A204.1 (cell line): ENCODE data around the gene KRCC1.
A peak's percentile ranks its signal among the peaks of the same experiment; 100 is the strongest.
"Not testable (repeated sequence)": the region's sequence is repeated elsewhere in the genome, so short reads cannot be mapped to it uniquely, and the experiment has no call there.

ENCODE experiments used
- FAIRE-seq: peaks from 2 replicates; lab custom pipeline; 2012; peaks lifted over from hg19 to GRCh38; lab: Jason Lieb, UNC

Gene KRCC1

DNA sequence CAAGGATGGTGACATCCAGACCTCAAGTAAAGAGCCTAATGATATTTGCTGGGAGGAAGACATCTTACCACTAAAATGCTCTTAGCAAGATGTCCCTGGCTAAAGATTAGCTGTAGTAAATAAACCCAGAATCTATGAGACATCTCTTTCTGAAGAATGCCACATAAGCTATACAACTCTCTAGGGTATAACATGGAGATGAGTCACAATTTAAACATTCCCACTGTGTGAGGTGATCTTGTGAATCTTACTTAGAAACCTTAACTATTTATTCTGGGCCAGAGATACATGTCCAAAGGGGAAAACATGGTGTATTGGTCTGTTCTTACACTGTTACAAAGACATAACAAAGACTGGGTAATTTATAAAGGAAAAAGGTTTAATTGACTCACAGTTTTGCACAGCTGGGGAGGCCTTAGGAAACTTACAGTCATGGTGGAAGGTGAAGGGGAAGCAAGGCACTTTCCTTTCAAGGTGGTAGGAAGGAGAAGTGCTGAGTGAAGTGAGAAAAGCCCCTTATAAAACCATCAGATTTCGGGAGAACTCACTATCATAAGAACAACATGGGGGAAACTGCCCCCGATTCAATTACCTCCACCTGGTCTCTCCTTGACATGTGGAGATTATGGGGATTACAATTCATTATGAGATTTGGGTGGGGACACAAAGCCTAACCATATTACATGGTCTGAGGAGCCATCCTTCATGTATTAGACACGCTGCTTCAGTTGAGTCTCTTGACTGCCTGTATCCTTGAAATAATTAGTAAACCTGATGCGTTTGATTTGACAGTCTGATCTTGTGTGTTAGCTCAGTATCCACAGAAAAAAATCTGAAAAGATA is 17.1 kb downstream of the KRCC1 start:
- no peak for FAIRE-seq

DNA sequence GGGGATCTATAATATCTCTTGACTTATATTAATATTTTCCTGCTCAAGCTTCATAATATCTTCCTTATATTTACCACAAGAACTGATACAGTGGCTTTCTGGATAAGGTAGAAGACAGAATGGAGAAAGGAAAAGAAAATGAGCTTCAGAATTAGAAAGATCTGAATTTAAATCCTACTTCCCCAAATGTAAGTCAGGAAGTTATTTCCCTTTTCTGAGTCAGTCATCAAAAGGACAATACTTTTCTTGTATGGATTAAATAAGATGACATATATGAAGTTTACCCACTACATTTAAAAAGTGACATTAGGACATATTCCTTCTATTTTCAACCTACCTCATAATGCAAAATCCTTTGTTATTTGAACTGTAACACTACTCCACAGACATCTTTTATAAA is 19.0 kb downstream of the KRCC1 start:
- no peak for FAIRE-seq

DNA sequence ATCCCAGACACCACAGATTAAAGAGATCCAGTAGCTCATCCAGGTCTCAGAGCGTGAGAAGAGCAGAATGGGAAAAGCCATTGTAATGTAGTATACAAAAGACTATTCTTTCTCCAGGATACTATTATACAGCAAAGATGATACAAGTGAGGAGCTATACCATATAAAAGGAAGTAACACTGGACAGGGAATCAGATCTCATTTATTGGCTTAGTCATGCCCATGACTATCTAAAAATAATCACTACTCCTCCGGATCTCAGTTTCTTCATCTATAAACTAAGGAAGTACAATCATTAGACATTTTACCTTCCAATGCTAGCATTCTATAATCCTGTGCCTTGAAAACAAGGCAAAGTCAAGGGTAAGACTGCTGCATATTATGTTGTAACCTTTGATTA is 19.4 kb downstream of the KRCC1 start:
- no peak for FAIRE-seq

DNA sequence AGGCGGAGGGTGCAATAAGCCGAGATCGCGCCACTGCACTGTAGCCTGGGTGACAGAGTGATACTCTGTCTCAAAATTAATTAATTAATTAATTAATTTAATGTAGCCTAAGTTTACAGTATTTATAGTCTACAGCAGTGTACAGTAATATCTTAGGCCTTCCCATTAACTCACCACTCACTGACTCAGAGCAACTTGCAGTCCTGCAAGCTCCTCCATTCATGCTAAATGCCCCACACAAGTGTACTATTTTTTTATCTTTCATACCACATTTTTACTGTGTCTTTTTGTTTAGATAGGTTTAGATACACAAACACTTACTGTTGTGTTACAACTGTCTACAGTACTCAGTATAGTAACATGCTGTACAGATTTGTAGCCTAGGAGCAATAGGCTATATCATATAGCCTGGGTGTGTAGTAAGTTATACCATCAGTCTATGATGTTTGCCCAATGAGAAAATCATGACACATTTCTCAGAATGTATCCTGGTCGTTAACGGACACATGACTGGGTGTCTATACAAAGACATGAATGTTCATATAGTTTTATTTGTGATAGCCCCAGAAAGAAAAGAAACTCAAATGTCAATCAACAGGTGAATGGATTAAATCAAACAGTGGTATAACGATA is 23.4 kb downstream of the KRCC1 start:
- FAIRE-seq: no peak

DNA sequence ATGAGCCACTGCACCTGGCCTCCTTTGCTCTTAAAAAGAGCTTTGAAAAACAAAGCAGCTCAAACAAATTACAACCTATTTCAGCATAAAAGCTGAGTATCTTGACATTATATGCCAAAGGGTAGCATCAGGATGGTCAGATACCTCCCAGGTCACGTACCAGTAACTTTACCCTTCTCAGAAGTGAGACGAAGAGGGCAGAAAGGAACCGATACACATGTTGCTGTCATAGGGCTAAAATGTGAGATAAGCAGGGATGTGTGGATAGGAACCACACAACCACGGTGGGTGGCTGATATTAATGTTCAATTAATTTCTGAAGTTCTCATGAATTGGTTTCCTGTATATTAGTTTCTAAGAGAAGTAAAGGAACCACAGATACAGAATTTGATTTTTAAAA is 26.7 kb downstream of the KRCC1 start:
- no peak for FAIRE-seq

DNA sequence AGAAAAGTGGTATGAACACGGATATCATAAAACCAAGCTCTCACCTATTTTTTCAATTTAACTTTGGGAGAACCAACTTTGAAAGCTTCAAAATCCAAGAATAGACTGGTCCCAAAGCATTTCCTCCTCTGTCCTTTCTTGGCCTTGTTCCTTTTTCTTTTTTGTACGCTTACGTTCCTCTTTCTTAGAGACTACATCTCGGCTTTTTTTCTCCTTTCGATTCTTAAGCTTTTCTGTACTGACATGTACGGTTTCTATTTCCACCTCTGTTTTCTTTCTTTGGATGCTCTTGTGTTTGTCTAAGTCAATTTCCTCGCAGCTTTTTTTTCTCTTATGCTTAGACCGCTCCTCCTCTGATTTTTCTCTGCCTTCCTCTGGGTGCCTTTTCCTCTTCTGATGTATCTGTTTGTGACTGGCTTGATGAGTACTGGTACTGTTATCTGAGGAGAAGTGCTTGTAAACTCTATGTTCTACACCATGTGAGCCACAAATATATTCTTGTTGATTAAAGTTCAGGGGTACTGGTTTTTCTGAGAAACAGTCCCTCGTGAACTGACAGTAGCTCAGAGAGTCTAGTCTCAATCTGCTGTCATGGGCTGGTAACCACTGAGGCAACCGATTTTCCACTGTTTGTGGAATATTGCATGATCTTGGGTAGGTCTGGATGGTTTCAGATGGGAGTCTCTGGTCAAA is 27.7 kb downstream of the KRCC1 start:
- no peak for FAIRE-seq

DNA sequence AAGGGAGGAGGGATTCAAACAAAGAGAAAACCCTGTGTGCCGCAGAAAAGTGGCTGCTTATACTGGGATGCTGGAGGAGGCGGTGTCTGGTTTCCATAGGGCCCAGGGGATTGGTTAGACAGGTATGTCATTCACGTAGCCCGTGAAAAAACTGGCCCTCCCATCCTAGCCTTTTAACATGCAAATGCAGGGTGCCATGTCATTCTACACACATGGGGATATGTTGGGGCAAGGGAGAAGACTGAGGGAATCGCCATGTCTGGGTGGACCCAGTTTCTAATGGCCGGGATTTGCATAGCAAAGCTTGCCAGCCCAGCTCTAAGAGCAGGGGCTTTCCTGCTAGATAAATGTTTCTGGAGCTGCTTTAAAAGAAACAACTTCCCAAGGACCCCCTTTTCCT is 31.1 kb downstream of the KRCC1 start:
- FAIRE-seq: no peak

DNA sequence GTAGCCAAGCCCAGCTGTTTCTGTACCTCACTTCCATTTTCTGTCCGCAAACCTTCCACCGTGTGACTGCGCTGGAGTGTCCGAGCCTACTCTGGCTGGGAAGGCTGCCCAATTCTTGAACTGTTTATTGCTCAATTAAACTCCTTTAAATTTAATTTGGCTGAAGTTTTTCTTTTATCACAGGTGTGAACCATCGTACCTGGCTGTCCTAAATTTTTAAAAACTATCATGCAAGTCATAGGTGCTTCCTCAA is 33.0 kb downstream of the KRCC1 start:
- FAIRE-seq: no peak

DNA sequence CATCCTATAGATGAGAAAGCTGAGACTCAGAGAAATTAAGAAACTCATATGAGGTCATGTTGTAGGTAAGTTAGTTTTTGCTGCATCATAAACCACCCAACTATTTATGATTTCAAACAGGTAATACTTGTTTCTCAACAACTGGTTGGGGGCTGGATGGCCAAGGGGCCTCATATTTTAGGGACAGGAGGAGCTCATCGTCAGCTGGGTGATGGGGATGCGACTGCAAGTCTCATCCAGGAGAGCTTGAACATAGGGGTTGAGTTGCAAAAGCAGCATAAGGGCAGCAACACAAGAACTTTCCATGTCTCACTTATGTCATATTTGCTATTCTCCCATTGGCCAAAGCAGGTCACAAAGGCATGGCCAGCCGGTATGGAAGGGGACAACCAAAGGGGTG is 35.6 kb downstream of the KRCC1 start:
- FAIRE-seq: no peak

DNA sequence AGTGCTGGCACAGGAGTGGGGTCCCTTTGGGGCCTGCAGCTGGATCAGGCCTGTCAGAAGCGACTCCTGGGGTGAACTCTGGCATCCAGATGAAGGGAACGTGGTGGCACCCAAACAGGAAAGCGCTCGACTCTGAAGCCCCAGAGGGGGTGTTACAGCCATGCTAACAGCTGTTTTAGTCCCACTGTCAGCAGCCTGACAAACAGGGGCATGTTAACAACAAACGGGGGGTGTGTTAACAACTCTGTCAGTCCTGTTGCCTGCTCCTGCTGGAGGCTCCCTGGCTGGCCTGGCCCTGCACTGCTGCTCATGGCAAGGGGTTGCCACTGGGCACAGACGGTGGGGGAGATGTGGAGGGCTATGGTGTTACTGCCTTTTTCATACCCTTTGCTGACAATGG is 36.7 kb downstream of the KRCC1 start:
- FAIRE-seq: no peak

DNA sequence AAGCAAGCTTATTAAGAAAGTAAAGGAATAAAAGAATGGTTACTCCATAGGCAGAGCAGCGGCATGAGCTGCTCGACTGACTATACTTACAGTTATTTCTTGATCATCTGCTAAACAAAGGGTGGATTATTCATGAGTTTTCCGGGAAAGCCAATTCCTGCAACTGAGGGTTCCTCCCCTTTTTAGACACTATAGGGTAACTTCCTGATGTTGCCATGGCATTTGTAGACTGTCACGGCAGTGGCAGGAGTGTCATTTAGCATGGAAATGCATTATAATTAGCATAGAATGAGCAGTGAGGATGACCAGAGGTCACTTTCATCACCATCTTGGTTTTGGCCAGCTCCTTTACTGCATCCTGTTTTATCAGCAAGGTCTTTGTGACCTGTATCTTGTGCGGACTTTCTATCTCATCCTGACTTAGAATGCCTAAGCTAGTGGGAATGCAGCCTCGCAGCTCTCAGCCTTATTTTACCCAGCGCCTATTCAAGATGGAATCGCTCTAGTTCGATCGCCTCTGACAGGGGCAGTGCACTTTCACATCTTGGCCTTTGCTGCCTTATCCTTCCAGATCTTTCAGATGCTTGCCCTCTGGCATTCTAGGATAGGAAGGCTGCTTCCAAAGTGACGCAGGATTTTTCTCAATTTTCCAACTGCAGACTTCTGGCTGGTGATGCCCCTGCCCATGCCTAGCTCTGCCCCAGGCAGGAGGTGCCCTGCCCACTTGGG is 37.3 kb downstream of the KRCC1 start:
- not testable (repeated sequence) for FAIRE-seq

DNA sequence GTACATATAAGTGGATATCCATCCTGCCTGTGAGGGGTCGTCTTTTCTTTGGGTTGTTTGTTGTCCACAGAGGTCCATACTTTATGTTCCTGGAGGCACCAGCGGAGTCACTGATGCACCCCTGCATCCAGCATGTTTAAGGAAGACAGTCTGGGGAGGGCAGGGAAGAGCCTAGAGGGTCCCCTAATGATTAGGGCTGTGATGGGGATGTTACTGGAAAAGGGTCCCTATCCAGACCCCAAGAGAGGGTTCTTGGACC is 37.9 kb downstream of the KRCC1 start:
- FAIRE-seq: not testable (repeated sequence)

DNA sequence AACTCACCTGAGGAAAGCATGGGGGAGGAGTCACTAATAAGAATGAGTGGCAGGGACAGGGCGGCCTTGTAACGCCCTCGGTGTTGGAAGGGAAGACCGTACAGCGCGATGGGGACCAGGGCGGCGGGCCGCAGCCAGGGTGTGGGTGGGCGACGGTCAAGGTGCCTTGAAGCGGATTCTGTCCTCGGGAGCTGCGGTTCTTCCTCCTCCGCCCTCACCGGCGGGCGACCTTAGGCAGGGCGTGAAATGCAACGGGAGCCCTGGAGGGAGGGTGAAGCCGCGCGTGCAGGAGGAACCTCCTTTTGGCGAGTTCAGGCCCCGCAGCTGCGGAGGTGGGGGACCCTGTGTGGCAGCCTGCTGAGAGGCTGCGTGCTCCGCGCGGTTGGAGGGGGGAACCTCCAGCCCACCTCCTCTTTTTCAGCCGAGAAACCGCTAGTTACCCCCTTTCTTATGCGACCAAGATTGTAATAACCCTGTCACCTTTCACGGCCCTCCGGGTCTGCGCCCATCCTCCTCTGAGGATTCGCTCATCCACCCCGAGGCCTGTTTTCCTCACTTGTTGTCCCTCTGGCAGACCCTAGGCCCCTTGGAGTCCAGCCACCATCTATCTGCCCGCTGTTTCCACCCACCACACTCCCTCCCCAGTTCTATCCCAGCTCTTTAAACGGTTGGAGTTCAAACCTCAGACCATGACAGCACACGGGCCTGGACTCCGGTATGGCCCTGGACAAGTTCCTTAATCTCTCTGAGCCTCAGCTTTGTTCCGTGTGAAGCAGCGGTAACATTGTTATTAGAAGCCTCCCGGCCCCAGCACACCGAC is 38.4 kb downstream of the KRCC1 start:
- no peak for FAIRE-seq

DNA sequence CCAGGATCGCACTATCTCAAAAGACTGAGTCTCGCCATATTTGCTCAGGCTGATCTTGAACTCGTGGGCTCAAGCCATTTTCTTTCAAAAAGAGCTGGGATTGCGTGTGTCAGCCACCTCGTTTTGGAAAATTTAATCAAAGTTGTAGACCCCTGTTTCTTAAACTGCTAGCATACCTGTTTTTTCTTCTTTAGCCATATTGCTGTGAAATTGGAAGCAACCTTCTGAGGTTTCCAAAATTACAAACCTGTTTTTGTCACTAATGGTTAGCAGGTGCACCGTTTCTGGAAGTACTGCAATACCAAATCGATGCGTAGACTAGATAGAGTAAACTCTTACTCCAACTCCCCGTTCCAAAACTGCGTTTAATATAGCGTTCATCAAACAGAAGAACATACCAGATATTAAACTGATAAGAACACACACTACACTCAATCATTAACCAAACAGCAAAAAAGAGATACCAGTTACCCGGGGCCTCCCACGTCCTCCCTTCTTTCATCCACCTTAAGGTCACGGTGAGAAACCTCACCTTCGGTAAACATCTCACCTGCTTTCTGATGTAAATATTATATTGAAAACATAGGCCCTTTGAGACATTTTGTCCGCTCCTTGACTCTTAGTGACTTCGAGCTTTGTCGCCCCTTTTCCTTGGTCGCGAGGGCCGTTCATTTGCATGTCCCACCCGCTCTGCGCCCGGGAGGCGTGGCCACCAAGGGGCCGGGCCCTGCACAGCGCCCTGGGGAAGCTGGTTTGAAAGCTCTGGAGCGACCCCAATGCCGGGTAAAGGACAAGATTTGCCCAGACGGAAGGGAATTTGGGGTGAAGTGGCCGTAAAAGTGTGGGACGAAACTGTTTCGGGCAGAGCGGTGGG is 39.3 kb downstream of the KRCC1 start, which contains the start of gene RNU2-63P:
Gene RNU2-63P (minus strand): TSS at position 462 of the 874 bp plus-strand sequence.
- FAIRE-seq: peak; percentile 43

DNA sequence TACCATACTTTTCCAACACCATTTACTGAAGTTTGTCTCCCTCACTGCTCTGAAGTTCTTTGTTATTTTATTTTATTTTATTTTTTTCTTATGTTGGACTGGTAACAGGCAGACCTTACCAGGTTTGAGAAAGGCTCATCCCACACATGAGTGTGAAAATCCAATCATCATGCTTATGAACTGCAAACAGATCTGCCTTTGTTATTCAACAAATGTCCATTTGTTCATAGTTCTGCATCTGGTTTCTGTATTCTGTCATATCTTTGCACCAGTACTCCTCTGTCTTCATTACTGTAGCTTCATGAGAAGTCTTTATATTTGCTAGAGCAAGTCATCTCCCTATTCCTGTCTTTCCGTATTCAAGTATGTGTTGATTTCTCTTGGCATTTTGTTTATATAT is 44.6 kb downstream of the KRCC1 start:
- FAIRE-seq: no peak

DNA sequence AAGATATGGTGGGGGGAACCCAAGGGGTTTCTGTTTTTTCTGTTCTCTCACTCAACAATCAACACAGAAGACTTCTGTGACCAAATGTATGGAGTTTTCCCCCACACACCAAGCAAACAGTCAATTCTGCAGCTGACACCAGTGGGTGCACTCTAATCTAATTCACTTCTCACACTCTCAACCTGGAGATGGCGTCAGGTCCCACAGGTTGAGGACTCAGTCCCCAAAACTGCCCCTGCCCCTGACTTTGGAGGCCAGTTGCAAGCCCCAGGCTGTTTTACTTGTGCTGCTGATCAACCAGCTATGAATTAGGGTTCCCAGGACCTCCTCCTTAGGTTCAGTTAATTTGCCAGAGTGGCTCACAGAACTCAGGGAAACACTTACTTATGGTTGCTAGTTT is 45.4 kb downstream of the KRCC1 start:
- FAIRE-seq: no peak

DNA sequence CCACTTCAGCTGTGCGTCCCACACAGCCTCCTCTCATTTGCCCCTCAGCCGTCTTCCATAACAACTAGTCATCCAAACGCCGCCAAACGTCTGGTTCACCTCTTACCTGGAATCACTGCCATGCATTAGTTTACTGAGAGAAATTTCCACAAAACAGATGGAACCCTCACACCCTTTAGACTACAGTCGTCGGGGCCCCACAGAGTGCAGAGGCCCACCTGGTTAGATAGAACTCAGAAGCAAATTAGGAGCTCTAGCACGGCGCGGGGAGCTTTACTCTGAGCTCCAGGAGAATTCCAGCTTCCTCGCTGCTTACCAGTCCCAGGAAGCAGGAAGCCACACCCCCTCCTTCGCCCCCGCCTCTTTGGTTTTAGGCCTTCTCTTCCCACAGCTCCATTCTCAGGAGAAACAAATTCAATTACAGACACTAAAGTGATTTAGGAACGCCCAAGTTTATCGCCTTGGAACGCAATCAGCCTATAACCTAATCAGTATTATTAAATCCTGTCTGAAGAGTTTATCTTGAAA is 48.6 kb downstream of the KRCC1 start:
- no peak for FAIRE-seq

DNA sequence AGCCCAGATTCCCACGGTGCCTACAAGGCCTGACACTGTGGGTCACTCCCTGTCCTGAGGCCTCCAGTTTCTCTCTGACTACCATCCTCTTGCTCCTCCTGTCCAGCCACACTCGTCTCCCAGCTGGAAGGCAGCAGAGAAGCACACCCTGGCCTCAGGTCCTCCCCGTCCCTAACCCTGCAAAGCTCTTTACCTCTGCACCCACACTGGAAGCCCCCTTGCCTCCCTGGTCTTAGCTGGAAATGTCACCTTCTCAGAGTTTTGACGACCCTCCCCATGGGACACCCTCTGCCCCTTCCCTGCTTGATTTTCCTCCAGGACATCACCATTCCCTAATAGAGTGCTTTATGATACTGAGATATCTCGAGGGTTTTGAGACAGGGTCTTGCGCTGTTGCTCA is 49.8 kb downstream of the KRCC1 start:
- FAIRE-seq: no peak

DNA sequence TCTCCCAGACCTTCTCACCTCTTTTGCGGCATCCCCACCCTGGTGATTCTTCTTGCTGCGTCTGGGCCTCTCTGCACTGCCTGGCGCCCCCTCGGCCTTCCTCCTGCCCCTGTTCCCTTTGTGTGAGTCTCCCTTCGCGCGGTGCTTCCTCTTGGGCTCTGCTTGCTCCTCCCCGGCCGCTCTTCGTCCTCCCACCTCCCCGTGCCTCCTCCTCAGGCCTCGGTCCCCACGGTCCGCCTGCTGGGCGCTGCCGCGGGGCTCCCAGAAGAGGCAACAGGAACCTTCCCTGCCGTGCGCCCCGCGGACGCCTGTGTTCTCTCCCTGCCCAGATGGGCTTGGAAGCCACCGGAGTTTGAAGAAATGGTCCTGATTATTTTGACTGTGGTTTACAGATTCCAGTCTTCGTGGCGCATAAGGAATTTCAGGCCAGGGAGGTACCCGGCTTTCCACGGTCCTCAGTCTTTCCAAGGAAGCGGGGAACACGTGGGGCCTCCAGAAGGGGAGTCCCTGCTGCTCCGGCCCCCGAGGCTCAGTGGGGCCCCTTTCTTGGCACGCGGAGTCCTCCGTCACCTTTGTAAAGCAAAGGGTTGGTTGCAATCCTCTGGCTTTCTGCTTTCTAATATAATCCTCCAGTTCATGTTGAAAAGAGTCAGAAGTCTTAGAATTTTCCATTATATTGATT is 52.4 kb downstream of the KRCC1 start:
- no peak for FAIRE-seq

DNA sequence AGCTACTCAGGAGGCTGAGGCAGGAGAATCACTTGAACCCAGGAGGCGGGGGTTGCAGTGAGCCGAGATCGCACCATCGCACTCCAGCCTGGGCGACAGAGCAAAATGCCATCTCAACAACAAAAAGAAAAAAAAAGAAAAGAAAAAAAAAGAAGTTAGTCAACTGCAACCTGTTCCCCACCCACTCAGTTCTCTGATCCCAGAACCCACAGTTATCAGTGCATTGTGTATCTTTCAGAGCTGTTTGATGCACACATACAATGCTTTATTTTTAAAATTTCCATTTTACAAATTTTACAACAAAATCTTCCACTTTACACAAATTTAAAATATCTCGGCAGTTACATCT is 53.2 kb downstream of the KRCC1 start:
- no peak for FAIRE-seq

DNA sequence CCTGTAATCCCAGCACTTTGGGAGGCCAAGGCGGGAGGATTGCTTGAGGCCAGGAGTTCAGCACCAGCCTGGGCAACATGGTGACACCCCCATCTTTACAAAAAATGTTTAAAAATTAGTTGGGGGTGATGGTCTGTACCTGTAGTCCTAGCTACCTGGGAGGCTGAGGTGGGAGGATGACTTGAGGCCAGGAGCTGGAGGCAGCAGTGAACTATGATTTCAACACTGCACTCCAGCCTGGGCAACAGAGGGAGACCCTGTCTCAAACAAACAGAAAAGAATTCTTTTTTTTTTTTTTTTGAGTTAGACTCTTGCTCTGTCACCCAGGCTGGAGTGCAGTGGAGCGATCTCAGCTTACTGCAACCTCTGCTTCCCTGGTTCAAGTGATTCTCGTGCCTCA is 55.1 kb downstream of the KRCC1 start:
- not testable (repeated sequence) for FAIRE-seq
